Measurements from ENCODE around the gene HTR1B.

The HTR1B gene, protein sequence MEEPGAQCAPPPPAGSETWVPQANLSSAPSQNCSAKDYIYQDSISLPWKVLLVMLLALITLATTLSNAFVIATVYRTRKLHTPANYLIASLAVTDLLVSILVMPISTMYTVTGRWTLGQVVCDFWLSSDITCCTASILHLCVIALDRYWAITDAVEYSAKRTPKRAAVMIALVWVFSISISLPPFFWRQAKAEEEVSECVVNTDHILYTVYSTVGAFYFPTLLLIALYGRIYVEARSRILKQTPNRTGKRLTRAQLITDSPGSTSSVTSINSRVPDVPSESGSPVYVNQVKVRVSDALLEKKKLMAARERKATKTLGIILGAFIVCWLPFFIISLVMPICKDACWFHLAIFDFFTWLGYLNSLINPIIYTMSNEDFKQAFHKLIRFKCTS

DNA sequence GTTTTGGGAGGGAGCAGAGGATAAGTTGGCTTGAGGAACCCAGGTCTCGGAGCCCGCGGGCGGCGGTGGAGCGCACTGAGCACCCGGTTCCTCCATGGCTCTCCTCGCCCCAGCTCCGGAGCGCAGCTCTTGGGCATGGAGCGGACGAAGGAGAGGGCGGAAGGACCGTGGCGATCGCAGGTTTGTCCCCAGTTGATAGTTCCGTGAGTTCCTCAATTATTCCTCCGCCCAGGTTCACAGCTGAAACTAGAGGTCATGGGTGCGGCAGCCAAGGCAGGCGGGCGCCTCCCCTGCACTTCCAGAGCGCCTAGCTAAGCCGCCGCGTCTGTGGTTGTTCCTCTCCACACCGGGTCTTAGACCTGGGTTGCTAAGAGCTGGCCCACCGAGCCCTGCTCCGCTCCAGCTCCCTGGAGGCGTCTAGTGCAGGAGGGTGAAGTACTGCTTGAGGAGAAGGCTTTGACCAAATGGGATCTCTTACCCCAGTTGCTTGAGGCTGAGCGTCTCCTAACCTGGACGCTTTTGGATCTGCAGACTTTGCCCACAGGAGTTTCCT lies at the start of gene HTR1B:
Gene HTR1B, minus strand, starts transcription at position 184 of the 553 bp plus-strand sequence. Its CDS starts 88 bp downstream, at position 96.
- Histone ChIP-seq H3K4me3 (peak within 1 kb of the TSS; percentile 84), H3K27ac (peak within 1 kb of the TSS; percentile 63 to 94)
- TF ChIP-seq, protein P1, sequence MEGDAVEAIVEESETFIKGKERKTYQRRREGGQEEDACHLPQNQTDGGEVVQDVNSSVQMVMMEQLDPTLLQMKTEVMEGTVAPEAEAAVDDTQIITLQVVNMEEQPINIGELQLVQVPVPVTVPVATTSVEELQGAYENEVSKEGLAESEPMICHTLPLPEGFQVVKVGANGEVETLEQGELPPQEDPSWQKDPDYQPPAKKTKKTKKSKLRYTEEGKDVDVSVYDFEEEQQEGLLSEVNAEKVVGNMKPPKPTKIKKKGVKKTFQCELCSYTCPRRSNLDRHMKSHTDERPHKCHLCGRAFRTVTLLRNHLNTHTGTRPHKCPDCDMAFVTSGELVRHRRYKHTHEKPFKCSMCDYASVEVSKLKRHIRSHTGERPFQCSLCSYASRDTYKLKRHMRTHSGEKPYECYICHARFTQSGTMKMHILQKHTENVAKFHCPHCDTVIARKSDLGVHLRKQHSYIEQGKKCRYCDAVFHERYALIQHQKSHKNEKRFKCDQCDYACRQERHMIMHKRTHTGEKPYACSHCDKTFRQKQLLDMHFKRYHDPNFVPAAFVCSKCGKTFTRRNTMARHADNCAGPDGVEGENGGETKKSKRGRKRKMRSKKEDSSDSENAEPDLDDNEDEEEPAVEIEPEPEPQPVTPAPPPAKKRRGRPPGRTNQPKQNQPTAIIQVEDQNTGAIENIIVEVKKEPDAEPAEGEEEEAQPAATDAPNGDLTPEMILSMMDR (IDR thresholded peaks at IDR 0.05): no peak
- no peak for DNase-seq (ENCODE audit: low spot score)

DNA sequence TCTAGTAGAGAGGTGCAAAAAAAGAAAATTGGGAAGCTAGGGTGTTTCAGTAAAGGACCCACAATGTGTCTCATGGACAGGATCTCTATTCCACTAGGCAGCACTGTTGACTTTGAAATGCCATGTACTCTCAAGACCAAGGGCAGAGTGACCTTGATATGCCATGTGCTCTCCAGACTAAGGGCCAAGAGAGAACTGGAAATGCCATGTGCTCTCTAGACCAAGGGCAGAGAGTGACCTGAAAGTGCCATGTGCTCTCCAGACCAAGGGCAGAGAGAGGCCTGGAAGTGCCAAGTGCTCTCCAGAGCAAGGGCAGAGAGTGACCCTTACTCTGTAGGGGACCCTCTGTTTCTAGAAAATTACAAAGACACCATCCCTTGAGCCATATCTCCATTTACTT lies 49.3 kb upstream of the HTR1B start:
- Histone ChIP-seq H3K4me3 (no peak overlapping the region), H3K27ac (no peak overlapping the region)
- no peak for DNase-seq (ENCODE audit: low spot score)
- TF ChIP-seq, protein P1 (IDR thresholded peaks at IDR 0.05): no peak

DNA sequence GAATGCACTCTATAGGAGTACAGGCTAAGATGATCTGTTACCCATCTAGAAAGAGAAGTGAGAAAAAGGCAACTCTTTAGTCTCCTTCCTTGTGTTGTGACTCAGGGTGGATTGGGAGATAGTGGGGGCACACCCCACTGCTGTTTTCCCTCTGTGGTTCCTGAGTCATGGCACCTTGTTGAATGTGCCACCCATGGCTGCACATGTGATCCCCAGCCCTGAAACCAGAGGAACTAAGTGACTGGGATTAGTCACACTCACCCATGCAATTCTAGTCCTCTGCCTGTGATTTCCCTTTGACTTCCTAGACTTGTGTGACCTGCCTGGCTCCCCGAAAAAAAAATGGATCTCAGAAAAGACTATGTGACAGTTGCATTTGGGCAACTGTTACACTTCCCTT lies 48.6 kb upstream of the HTR1B start:
- no peak overlapping the region for H3K27ac ChIP-seq
- no peak overlapping the region for H3K4me3 ChIP-seq
- no peak for DNase-seq (ENCODE audit: low spot score)
- TF ChIP-seq, protein P1 (IDR thresholded peaks at IDR 0.05): no peak

DNA sequence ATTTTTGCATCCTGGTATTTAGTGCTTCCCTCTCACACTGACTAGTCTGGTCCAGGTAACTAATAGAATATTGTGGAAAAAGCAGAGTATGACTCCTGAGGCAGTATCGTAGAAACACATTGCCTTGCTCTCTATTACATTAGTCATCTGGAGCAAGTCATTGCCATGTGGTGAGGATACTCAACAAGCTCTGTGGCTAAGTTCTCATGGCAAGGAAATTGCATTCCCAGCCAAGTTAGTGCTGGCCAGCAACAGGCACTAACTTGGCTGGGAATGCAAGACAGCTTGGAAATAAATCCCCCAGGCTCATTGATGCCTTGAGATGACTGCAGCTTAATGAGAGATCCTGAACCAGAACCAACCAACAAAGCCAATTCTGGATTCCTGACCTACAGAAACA lies 39.7 kb upstream of the HTR1B start:
- no peak for DNase-seq (ENCODE audit: low spot score)
- no peak overlapping the region for H3K4me3 ChIP-seq
- no peak overlapping the region for H3K27ac ChIP-seq
- TF ChIP-seq, protein P1 (IDR thresholded peaks at IDR 0.05): no peak

DNA sequence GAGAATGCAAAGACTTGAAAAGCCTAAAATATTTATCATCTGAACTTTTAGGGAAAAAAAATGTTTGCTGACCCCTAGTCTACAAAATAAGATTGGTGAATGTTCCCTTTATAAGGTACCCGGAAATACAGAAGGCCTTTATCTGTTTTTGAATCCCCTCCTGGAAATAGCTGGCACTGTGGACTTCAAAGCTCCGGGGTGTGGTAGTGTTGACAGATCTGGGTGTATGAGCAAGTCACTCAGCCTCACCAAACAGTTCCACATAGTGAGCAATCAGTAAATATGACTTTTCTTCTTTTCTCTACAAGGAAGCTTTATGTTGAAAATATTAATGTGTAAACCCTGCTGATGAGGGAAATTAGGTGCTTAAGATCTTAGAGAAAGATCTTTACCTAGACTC lies 29.2 kb upstream of the HTR1B start:
- Histone ChIP-seq H3K4me3 (no peak overlapping the region), H3K27ac (no peak overlapping the region)
- DNase-seq (ENCODE audit: low spot score): no peak
- TF ChIP-seq, protein P1 (IDR thresholded peaks at IDR 0.05): no peak

DNA sequence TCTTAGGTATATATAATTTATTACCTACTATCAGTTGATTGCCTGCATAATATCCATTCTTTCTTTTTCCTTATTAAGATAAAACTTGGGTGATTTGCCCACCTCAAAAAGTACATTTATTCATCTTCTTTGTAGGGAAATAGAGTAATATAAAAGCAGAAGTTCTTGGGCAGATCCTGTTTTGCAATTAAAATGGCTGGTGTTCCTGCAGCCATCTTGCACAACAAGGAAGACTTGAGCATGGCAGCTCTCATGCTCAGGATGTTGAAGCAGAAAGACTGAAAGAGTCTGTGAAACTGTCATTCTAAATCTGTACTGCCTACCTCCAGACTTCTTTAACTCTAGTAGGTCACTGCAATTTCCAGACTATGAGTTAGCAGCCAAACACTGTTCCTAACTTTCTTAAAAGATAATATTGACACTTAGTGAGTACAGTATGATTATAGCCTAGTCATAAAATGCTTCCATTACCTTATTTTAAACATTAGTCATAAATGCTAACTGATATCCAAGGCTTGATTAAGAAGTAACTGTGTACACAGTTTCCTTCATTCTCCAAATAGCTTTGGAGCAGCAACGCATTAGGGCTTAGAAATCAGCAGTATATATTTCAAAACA lies 24.6 kb upstream of the HTR1B start:
- TF ChIP-seq, protein P1 (IDR thresholded peaks at IDR 0.05): no peak
- DNase-seq (ENCODE audit: low spot score): no peak
- H3K27ac ChIP-seq: no peak overlapping the region
- H3K4me3 ChIP-seq: no peak overlapping the region

All from coronary artery (tissue), 2 donors.